GM12878 (cell line): ENCODE data around the gene LIMA1. TPM values are rescaled to one million over a fixed set of nuclear protein-coding genes. Genes with fewer than 3 reads are reported as not detected.

Experiments
- ATAC-seq: fragments of 200-7000 bp; cut with Tn5 transposase; 3 replicates; pipeline ENCODE4 v1.9.1; 2020; ENCODE audit warnings: mild to moderate bottlenecking, moderate library complexity
- BruUV-seq: library from RNA; stranded (reverse); fragments of 400-500 nt; replicated peaks from 2 replicates; lab custom pipeline; 2021; lab: Mats Ljungman, UMichigan
- CTCF ChIA-PET: fragments of 300-600 bp; sonication (Branson Sonifier 250); formaldehyde crosslinking; extraction: SDS; loops from one replicate; lab custom pipeline; 2021; ENCODE audit warnings: inconsistent platforms; lab: Yijun Ruan, JAX
- POLR2A ChIA-PET: fragments of 350-600 bp; formaldehyde crosslinking; extraction: SDS; loops from one replicate; lab custom pipeline; 2021; ENCODE audit warnings: inconsistent platforms; lab: Charles Lee
- RAD21 ChIA-PET: fragments of 300-600 bp; sonication (Branson Sonifier 250); formaldehyde crosslinking; loops from one replicate; lab custom pipeline; 2023; ENCODE audit warnings: antibody characterized with exemption; ENCODE audit not compliant: unreplicated experiment; lab: Charles Lee
- SMC1A ChIA-PET: fragments of 300-600 bp; sonication (Branson Sonifier 250); formaldehyde crosslinking; loops from one replicate; lab custom pipeline; 2023; ENCODE audit not compliant: unreplicated experiment, uncharacterized antibody; lab: Charles Lee
- DNase-seq: peaks from one replicate; pipeline ENCODE4 v3.0.0-alpha.2; 2011; ENCODE audit warnings: low read depth, low spot score
- FAIRE-seq: peaks from 3 replicates; lab custom pipeline; 2011; peaks lifted over from hg19 to GRCh38; lab: Jason Lieb, UNC
- H2AFZ ChIP-seq: 2 replicates; pipeline ENCODE4 v1.6.0; 2011; ENCODE audit warnings: low read depth, low read length, control low read depth; ENCODE audit not compliant: control insufficient read depth
- H3K27ac ChIP-seq: 2 replicates; pipeline ENCODE4 v1.5.1; 2011; ENCODE audit warnings: control low read depth; ENCODE audit not compliant: control insufficient read depth, insufficient read depth
- H3K27me3 ChIP-seq, 2 experiments: replicated peaks in 1 of 2; 2 replicates each; pipeline versions ENCODE4 v1.6.0 to v1.6.1; 2011; ENCODE audit warnings: low read length in 1 of 2; ENCODE audit not compliant: control insufficient read depth in 2 of 2, insufficient read depth in 2 of 2
- H3K36me3 ChIP-seq, 2 experiments: 2 replicates each; pipeline ENCODE4 v1.5.1; 2011; ENCODE audit warnings: low read length in 1 of 2; ENCODE audit not compliant: control insufficient read depth in 2 of 2, insufficient read depth in 2 of 2
- H3K4me1 ChIP-seq: 2 replicates; pipeline ENCODE4 v1.6.1; 2011; ENCODE audit warnings: mild to moderate bottlenecking, low read length, moderate library complexity, mixed read lengths; ENCODE audit not compliant: control insufficient read depth, insufficient read depth
- H3K4me2 ChIP-seq: 2 replicates; pipeline ENCODE4 v1.6.0; 2011; ENCODE audit warnings: control low read depth; ENCODE audit not compliant: control insufficient read depth, insufficient read depth
- H3K4me3 ChIP-seq: fragments of 200-600 bp; sonication (generic); 2 replicates; pipeline ENCODE4 v1.5.1; 2016
- H3K79me2 ChIP-seq: 2 replicates; pipeline ENCODE4 v1.6.0; 2011; ENCODE audit warnings: low read length; ENCODE audit not compliant: control insufficient read depth, insufficient read depth
- H3K9ac ChIP-seq: 2 replicates; pipeline ENCODE4 v1.8.0; 2011; ENCODE audit warnings: low read length, control low read depth, mixed read lengths; ENCODE audit not compliant: control insufficient read depth, insufficient read depth
- H3K9me3 ChIP-seq: replicated peaks from 3 replicates; pipeline ENCODE4 v1.5.1; 2011; ENCODE audit warnings: mild to moderate bottlenecking, low read length; ENCODE audit not compliant: control insufficient read depth, insufficient read depth
- H4K20me1 ChIP-seq: 2 replicates; pipeline ENCODE4 v1.6.0; 2011; ENCODE audit not compliant: control insufficient read depth, insufficient read depth
- ETV6 ChIP-seq, 2 experiments: fragments of 450-650 bp in 1 of 2; IDR thresholded peaks in 1 of 2; conservative IDR thresholded peaks in 1 of 2; 2 replicates each; pipeline ENCODE4 v1.6.1; 2014; ENCODE audit warnings: antibody characterized with exemption in 1 of 2, borderline replicate concordance in 1 of 2, low read depth in 1 of 2, mild to moderate bottlenecking in 1 of 2, moderate library complexity in 1 of 2
- IKZF1 ChIP-seq: fragments of 450-650 bp; conservative IDR thresholded peaks from 2 replicates; pipeline ENCODE4 v1.6.1; 2017; ENCODE audit warnings: antibody characterized with exemption, mild to moderate bottlenecking
- STAT1 ChIP-seq: fragments of 450-650 bp; conservative IDR thresholded peaks from 2 replicates; pipeline ENCODE4 v1.6.1; 2014; ENCODE audit warnings: antibody characterized with exemption, mild to moderate bottlenecking
- SUPT20H ChIP-seq: IDR thresholded peaks from 2 replicates; pipeline ENCODE4 v1.6.1; 2011; ENCODE audit warnings: low read depth, mild to moderate bottlenecking, low read length, moderate library complexity, borderline replicate concordance; ENCODE audit not compliant: control insufficient read depth
- WRNIP1 ChIP-seq: IDR thresholded peaks from 2 replicates; pipeline ENCODE4 v1.6.1; 2011; ENCODE audit warnings: low read depth, low read length, improper control_type of control experiment, borderline replicate concordance
- ZSCAN29 ChIP-seq: fragments of 450-650 bp; IDR thresholded peaks from 2 replicates; pipeline ENCODE4 v1.6.1; 2017; ENCODE audit warnings: mild to moderate bottlenecking, moderate library complexity
- ZZZ3 ChIP-seq: IDR thresholded peaks from 2 replicates; pipeline ENCODE4 v1.6.1; 2011; ENCODE audit warnings: low read depth; ENCODE audit not compliant: control insufficient read depth, insufficient read length
- WGBS: methylation state at CpG from one replicate; pipeline ENCODE4 v1.1.6; 2016; ENCODE audit warnings: low lambda C conversion rate; ENCODE audit not compliant: insufficient replicate concordance, insufficient coverage; ENCODE audit errors: missing lambda C conversion rate; 5-methylcytosine and 5-hydroxymethylcytosine counted together
- in situ Hi-C: fragments of 300-500 bp; cut with MboI; formaldehyde crosslinking; loops from 9 replicates; pipeline ENCODE4 v1.14.3; 2018; ENCODE audit warnings: mixed read lengths
- intact Hi-C: fragments of 100-400 bp; cut with micrococcal nuclease; formaldehyde crosslinking; loops from one replicate; pipeline ENCODE4 v1.14.2; 2022; ENCODE audit not compliant: unreplicated experiment
- polyA plus RNA-seq, 11 experiments: library from polyadenylated mRNA; depleted of rRNA in 4 of 11; unstranded in 6 of 11; stranded (reverse) in 5 of 11; fragments of >200 nt; fragmentation: Nextera tagmentation in 4 of 11; fragmentation: Illumina TruSeq in 1 of 11; extraction: Ambion mirVana in 4 of 11; extraction: Trizol in 1 of 11; gene quantifications; 1 replicate in 1 of 11; 2 replicates in 10 of 11; pipeline versions ENCODE4 v1.2.1 to v1.2.3, GENCODE V29; 2011 to 2016; ENCODE audit warnings: inconsistent platforms in 2 of 11, missing spikeins in 2 of 11, low read depth in 1 of 11
- total RNA-seq, 4 experiments: library from RNA; depleted of rRNA in 3 of 4; stranded (reverse); fragments of >200 nt in 3 of 4; fragmentation: Illumina TruSeq in 1 of 4; extraction: Trizol in 1 of 4; gene quantifications; 2 replicates each; pipeline versions ENCODE4 v1.2.1 to v1.2.3, GENCODE V29; 2013 to 2021
- TF ChIP-seq, protein P1 (sequence below): IDR thresholded peaks from 2 replicates; pipeline ENCODE4 v1.6.1; 2012; ENCODE audit warnings: low read depth, low read length, improper control_type of control experiment
- TF ChIP-seq, protein P2 (sequence below): fragments of 450-650 bp; IDR thresholded peaks from 2 replicates; pipeline ENCODE4 v1.6.1; 2018; ENCODE audit warnings: mild to moderate bottlenecking, low read depth, moderate library complexity; ENCODE audit not compliant: partially characterized antibody
- TF ChIP-seq, protein P3 (sequence below): IDR thresholded peaks from 2 replicates; pipeline ENCODE4 v1.6.1; 2012; ENCODE audit warnings: improper control_type of control experiment, low read depth, low read length; ENCODE audit not compliant: insufficient replicate concordance
- TF ChIP-seq, protein P4 (sequence below): IDR thresholded peaks from 2 replicates; pipeline ENCODE4 v1.6.1; 2011; ENCODE audit warnings: mild to moderate bottlenecking, low read depth, low read length, moderate library complexity; ENCODE audit not compliant: insufficient replicate concordance

Gene LIMA1
- total and polyA plus RNA-seq, 10 of the 15 experiments (the other 5 are each of a cell fraction or from before 2014, with no cell fraction given) = 53.2 to 109 (median 60.8) TPM

DNA sequence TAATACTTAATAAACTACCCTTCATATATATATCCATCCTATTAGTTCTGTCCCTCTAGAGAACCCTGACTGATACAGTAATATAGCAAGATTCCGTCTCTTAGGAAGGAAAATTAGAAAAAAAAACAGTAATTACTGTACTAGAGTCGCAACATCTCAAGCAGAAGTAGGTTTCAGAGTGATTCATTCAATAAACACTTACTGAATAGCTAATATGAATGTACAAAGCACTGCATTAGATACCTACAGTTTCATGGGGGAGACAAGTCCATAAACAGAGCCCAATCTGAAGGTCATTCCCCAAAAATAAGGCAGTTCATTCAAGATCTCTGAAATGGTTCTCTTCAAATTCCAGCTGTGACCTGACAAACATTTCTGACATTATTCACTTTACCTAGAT is 126.1 kb downstream of the LIMA1 start:
- in situ Hi-C loops = no loop called here
- ATAC-seq = no peak
- TF ChIP-seq ETV6 (conservative IDR thresholded peaks at IDR 0.05 in 1 of 2, IDR thresholded peaks at IDR 0.05 in 1 of 2; ENCODE audit: borderline replicate concordance in 1 of 2, low read depth in 1 of 2) = no peak
- TF ChIP-seq, protein P1, sequence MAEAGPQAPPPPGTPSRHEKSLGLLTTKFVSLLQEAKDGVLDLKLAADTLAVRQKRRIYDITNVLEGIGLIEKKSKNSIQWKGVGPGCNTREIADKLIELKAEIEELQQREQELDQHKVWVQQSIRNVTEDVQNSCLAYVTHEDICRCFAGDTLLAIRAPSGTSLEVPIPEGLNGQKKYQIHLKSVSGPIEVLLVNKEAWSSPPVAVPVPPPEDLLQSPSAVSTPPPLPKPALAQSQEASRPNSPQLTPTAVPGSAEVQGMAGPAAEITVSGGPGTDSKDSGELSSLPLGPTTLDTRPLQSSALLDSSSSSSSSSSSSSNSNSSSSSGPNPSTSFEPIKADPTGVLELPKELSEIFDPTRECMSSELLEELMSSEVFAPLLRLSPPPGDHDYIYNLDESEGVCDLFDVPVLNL = no peak
- TF ChIP-seq, protein P2, sequence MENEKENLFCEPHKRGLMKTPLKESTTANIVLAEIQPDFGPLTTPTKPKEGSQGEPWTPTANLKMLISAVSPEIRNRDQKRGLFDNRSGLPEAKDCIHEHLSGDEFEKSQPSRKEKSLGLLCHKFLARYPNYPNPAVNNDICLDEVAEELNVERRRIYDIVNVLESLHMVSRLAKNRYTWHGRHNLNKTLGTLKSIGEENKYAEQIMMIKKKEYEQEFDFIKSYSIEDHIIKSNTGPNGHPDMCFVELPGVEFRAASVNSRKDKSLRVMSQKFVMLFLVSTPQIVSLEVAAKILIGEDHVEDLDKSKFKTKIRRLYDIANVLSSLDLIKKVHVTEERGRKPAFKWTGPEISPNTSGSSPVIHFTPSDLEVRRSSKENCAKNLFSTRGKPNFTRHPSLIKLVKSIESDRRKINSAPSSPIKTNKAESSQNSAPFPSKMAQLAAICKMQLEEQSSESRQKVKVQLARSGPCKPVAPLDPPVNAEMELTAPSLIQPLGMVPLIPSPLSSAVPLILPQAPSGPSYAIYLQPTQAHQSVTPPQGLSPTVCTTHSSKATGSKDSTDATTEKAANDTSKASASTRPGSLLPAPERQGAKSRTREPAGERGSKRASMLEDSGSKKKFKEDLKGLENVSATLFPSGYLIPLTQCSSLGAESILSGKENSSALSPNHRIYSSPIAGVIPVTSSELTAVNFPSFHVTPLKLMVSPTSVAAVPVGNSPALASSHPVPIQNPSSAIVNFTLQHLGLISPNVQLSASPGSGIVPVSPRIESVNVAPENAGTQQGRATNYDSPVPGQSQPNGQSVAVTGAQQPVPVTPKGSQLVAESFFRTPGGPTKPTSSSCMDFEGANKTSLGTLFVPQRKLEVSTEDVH = no peak
- TF ChIP-seq IKZF1 = no peak
- no peak for TF ChIP-seq STAT1
- TF ChIP-seq, protein P3, sequence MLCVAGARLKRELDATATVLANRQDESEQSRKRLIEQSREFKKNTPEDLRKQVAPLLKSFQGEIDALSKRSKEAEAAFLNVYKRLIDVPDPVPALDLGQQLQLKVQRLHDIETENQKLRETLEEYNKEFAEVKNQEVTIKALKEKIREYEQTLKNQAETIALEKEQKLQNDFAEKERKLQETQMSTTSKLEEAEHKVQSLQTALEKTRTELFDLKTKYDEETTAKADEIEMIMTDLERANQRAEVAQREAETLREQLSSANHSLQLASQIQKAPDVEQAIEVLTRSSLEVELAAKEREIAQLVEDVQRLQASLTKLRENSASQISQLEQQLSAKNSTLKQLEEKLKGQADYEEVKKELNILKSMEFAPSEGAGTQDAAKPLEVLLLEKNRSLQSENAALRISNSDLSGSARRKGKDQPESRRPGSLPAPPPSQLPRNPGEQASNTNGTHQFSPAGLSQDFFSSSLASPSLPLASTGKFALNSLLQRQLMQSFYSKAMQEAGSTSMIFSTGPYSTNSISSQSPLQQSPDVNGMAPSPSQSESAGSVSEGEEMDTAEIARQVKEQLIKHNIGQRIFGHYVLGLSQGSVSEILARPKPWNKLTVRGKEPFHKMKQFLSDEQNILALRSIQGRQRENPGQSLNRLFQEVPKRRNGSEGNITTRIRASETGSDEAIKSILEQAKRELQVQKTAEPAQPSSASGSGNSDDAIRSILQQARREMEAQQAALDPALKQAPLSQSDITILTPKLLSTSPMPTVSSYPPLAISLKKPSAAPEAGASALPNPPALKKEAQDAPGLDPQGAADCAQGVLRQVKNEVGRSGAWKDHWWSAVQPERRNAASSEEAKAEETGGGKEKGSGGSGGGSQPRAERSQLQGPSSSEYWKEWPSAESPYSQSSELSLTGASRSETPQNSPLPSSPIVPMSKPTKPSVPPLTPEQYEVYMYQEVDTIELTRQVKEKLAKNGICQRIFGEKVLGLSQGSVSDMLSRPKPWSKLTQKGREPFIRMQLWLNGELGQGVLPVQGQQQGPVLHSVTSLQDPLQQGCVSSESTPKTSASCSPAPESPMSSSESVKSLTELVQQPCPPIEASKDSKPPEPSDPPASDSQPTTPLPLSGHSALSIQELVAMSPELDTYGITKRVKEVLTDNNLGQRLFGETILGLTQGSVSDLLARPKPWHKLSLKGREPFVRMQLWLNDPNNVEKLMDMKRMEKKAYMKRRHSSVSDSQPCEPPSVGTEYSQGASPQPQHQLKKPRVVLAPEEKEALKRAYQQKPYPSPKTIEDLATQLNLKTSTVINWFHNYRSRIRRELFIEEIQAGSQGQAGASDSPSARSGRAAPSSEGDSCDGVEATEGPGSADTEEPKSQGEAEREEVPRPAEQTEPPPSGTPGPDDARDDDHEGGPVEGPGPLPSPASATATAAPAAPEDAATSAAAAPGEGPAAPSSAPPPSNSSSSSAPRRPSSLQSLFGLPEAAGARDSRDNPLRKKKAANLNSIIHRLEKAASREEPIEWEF = no peak
- no peak for TF ChIP-seq ZSCAN29
- no peak for TF ChIP-seq SUPT20H
- no peak for TF ChIP-seq ZZZ3
- TF ChIP-seq WRNIP1 = no peak
- TF ChIP-seq, protein P4, sequence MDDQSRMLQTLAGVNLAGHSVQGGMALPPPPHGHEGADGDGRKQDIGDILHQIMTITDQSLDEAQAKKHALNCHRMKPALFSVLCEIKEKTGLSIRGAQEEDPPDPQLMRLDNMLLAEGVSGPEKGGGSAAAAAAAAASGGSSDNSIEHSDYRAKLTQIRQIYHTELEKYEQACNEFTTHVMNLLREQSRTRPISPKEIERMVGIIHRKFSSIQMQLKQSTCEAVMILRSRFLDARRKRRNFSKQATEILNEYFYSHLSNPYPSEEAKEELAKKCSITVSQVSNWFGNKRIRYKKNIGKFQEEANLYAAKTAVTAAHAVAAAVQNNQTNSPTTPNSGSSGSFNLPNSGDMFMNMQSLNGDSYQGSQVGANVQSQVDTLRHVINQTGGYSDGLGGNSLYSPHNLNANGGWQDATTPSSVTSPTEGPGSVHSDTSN = no peak

More for the DNA sequence above, 126.1 kb downstream of the LIMA1 start:
- no peaks in the 10 kb centered on the region for H3K27me3 ChIP-seq
- no TSS peak for BruUV-seq
- H3K9ac ChIP-seq = no peak overlapping the region
- intact Hi-C loops = no loop called here
- H2AFZ ChIP-seq = no peak overlapping the region
- H3K4me3 ChIP-seq = no peak overlapping the region
- no peaks in the 10 kb centered on the region; a peak in 2 of 4 replicates for H3K36me3 ChIP-seq
- SMC1A ChIA-PET = interaction anchor here (0.5 to 3.2 kb wide), 4 partner anchors 10 to 67 kb away, joined by 3 to 12 read pairs (median 4); partner anchors contain the start of gene COX14
- no peaks in the 10 kb centered on the region for H3K9me3 ChIP-seq
- no peaks in the 10 kb centered on the region for H4K20me1 ChIP-seq
- no peak overlapping the region for H3K27ac ChIP-seq
- RAD21 ChIA-PET = interaction anchor here (2.5 kb wide), 1 partner anchor 19 kb away, joined by 8 read pairs; no protein-coding TSS in a partner anchor
- H3K4me1 ChIP-seq = no peaks in the 10 kb centered on the region
- H3K4me2 ChIP-seq = no peak overlapping the region
- FAIRE-seq (no peak), DNase-seq (no peak)
- POLR2A ChIA-PET = interaction anchor here (0.8 kb wide), 1 partner anchor 43 kb away, joined by 6 read pairs; no protein-coding TSS in a partner anchor
- CTCF ChIA-PET = interaction anchor here (0.7 to 1.9 kb wide), 4 partner anchors 19 to 101 kb away, joined by 3 to 14 read pairs (median 3); partner anchors contain the start of gene COX14
- 0% methylated on average over 2 of the region's 2 CpGs for WGBS
- H3K79me2 ChIP-seq = peaks cover 14% of the 10 kb centered on the region
